NT2/D1 (cell line): ENCODE measurements around the gene ITGB5.

Experiments
- YY1 ChIP-seq: IDR thresholded peaks from 2 replicates; pipeline ENCODE4 v1.6.1; 2011; ENCODE audit not compliant: insufficient read length, insufficient read depth
- ZNF274 ChIP-seq: IDR thresholded peaks from 2 replicates; pipeline ENCODE4 v1.6.1; 2011; ENCODE audit warnings: mild to moderate bottlenecking, low read depth, low read length

GRCh38 chr3:124800511-124801258 lies 86.5 kb downstream of the ITGB5 start:
- TF ChIP-seq YY1 (no peak), ZNF274 (no peak)
